PFSK-1 (cell line): ENCODE data around the gene SLC10A6.

Source experiments
- FOXP2 ChIP-seq: optimal IDR thresholded peaks from 2 replicates; pipeline ENCODE3; 2011; ENCODE audit warnings: borderline replicate concordance, control low read depth, inconsistent platforms; ENCODE audit not compliant: insufficient read depth; ENCODE audit errors: extremely low read length, extremely low read depth
- POLR2AphosphoS5 ChIP-seq: IDR thresholded peaks from 2 replicates; pipeline ENCODE4 v1.6.1; 2012; ENCODE audit warnings: low read depth, mild to moderate bottlenecking, control low read depth, low read length, moderate library complexity
- REST ChIP-seq, 2 experiments: IDR thresholded peaks; 2 replicates each; pipeline versions ENCODE4 v1.6.1 to v1.8.0; 2011 to 2012; ENCODE audit warnings: low read depth in 2 of 2, low read length in 2 of 2, control low read depth in 1 of 2, inconsistent platforms in 1 of 2, mild to moderate bottlenecking in 1 of 2, moderate library complexity in 1 of 2; ENCODE audit not compliant: insufficient read depth in 1 of 2
- SIN3A ChIP-seq: IDR thresholded peaks from 2 replicates; pipeline ENCODE4 v1.6.1; 2012; ENCODE audit warnings: mild to moderate bottlenecking, low read length, moderate library complexity, borderline replicate concordance; ENCODE audit not compliant: insufficient read depth
- TAF1 ChIP-seq: IDR thresholded peaks from 2 replicates; pipeline ENCODE4 v1.6.1; 2012; ENCODE audit warnings: low read length, control low read depth, borderline replicate concordance; ENCODE audit not compliant: insufficient read depth

SLC10A6 gene

GRCh38 chr4:86847571-86847970 lies 1.6 kb downstream of the SLC10A6 start:
- TF ChIP-seq REST (IDR thresholded peaks at IDR 0.05; ENCODE audit: insufficient read depth in 1 of 2, low read depth in 2 of 2, low read length in 2 of 2) (no peak), FOXP2 (no peak), TAF1 (no peak), SIN3A (no peak), POLR2AphosphoS5 (no peak)

- TF ChIP-seq TAF1 (no peak), REST (IDR thresholded peaks at IDR 0.05; ENCODE audit: insufficient read depth in 1 of 2, low read depth in 2 of 2, low read length in 2 of 2) (no peak), FOXP2 (no peak), SIN3A (no peak), POLR2AphosphoS5 (no peak)
Measured at GRCh38 chr4:86846921-86847320, 2.3 kb downstream of the SLC10A6 start.

GRCh38 chr4:86845593-86845992 lies 3.6 kb downstream of the SLC10A6 start:
- TF ChIP-seq POLR2AphosphoS5 (no peak), REST (IDR thresholded peaks at IDR 0.05; ENCODE audit: insufficient read depth in 1 of 2, low read depth in 2 of 2, low read length in 2 of 2) (no peak), FOXP2 (no peak), TAF1 (no peak), SIN3A (no peak)

GRCh38 chr4:86841309-86841708 lies 7.9 kb downstream of the SLC10A6 start:
- no peak for TF ChIP-seq POLR2AphosphoS5
- TF ChIP-seq TAF1: no peak
- TF ChIP-seq REST (IDR thresholded peaks at IDR 0.05; ENCODE audit: insufficient read depth in 1 of 2, low read depth in 2 of 2, low read length in 2 of 2): no peak

- TF ChIP-seq TAF1 (no peak), REST (IDR thresholded peaks at IDR 0.05; ENCODE audit: insufficient read depth in 1 of 2, low read depth in 2 of 2, low read length in 2 of 2) (no peak), SIN3A (no peak), FOXP2 (no peak), POLR2AphosphoS5 (no peak)
Measured at GRCh38 chr4:86840858-86841257, 8.3 kb downstream of the SLC10A6 start.
